Osteoblast (primary cell): Measurements from ENCODE around the gene ANKS1B. TPM values are rescaled to one million over a fixed set of nuclear protein-coding genes. Genes with fewer than 3 reads are reported as not detected.

Experiments used
- DNase-seq: peaks from one replicate; pipeline ENCODE4 v3.0.0; 2011; ENCODE audit warnings: low spot score, mixed read lengths; ENCODE audit not compliant: insufficient read length; ENCODE audit errors: missing footprints
- H2AFZ ChIP-seq: 2 replicates; pipeline ENCODE4 v1.6.0; 2011; ENCODE audit warnings: mild to moderate bottlenecking, low read length
- H3K27ac ChIP-seq: 2 replicates; pipeline ENCODE4 v1.5.1; 2011; ENCODE audit warnings: mild to moderate bottlenecking, low read depth, low read length, moderate library complexity
- H3K27me3 ChIP-seq: 2 replicates; pipeline ENCODE4 v1.6.0; 2012; ENCODE audit warnings: mild to moderate bottlenecking, control low read depth, inconsistent platforms, low read length, moderate library complexity; ENCODE audit not compliant: insufficient read depth
- H3K36me3 ChIP-seq: 2 replicates; pipeline ENCODE4 v1.5.1; 2011; ENCODE audit warnings: mild to moderate bottlenecking, low read length, control low read depth, moderate library complexity; ENCODE audit not compliant: insufficient read depth
- H3K4me1 ChIP-seq: 2 replicates; pipeline ENCODE4 v1.5.1; 2011; ENCODE audit warnings: mild to moderate bottlenecking, low read length, control low read depth, moderate library complexity; ENCODE audit not compliant: insufficient read depth
- H3K4me2 ChIP-seq: 2 replicates; pipeline ENCODE4 v1.6.0; 2011; ENCODE audit warnings: mild to moderate bottlenecking, low read length; ENCODE audit not compliant: insufficient read depth
- H3K4me3 ChIP-seq: fragments of 200-600 bp; sonication (generic); 3 replicates; pipeline ENCODE4 v1.5.1; 2012; ENCODE audit warnings: mild to moderate bottlenecking, low read length, inconsistent platforms; ENCODE audit not compliant: insufficient read depth
- H3K79me2 ChIP-seq: 2 replicates; pipeline ENCODE4 v1.6.0; 2012; ENCODE audit warnings: mild to moderate bottlenecking, low read length, control low read depth, inconsistent platforms; ENCODE audit not compliant: insufficient read depth
- H3K9me3 ChIP-seq: 2 replicates; pipeline ENCODE4 v1.5.1; 2011; ENCODE audit warnings: low read depth, low read length, control low read depth
- H4K20me1 ChIP-seq: 2 replicates; pipeline ENCODE4 v1.6.0; 2012; ENCODE audit warnings: mild to moderate bottlenecking, low read length, control low read depth; ENCODE audit not compliant: insufficient read depth
- total RNA-seq: library from RNA; depleted of rRNA; stranded (reverse); fragments of >200 nt; gene quantifications from 2 replicates; pipeline ENCODE4 v1.2.3, GENCODE V29; 2012
- TF ChIP-seq, protein P1 (sequence below): IDR thresholded peaks from 2 replicates; pipeline ENCODE4 v1.5.1; 2011; ENCODE audit warnings: mild to moderate bottlenecking, low read depth, low read length, moderate library complexity; ENCODE audit errors: extremely low read depth

The ANKS1B gene
- total RNA-seq, 1 donor, result 2.2 TPM

- Histone ChIP-seq H3K9me3 (no peaks in the 10 kb centered on the region), H3K36me3 (no peaks in the 10 kb centered on the region), H2AFZ (no peak overlapping the region), H4K20me1 (no peaks in the 10 kb centered on the region), H3K79me2 (no peaks in the 10 kb centered on the region), H3K4me3 (no peak overlapping the region), H3K27ac (no peak overlapping the region), H3K4me1 (no peaks in the 10 kb centered on the region), H3K27me3 (no peaks in the 10 kb centered on the region), H3K4me2 (no peak overlapping the region)
- no peak for DNase-seq
- TF ChIP-seq, protein P1, sequence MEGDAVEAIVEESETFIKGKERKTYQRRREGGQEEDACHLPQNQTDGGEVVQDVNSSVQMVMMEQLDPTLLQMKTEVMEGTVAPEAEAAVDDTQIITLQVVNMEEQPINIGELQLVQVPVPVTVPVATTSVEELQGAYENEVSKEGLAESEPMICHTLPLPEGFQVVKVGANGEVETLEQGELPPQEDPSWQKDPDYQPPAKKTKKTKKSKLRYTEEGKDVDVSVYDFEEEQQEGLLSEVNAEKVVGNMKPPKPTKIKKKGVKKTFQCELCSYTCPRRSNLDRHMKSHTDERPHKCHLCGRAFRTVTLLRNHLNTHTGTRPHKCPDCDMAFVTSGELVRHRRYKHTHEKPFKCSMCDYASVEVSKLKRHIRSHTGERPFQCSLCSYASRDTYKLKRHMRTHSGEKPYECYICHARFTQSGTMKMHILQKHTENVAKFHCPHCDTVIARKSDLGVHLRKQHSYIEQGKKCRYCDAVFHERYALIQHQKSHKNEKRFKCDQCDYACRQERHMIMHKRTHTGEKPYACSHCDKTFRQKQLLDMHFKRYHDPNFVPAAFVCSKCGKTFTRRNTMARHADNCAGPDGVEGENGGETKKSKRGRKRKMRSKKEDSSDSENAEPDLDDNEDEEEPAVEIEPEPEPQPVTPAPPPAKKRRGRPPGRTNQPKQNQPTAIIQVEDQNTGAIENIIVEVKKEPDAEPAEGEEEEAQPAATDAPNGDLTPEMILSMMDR, result no peak
Measured at GRCh38 chr12:99192489-99192888, 792.2 kb downstream of the ANKS1B start.

DNA sequence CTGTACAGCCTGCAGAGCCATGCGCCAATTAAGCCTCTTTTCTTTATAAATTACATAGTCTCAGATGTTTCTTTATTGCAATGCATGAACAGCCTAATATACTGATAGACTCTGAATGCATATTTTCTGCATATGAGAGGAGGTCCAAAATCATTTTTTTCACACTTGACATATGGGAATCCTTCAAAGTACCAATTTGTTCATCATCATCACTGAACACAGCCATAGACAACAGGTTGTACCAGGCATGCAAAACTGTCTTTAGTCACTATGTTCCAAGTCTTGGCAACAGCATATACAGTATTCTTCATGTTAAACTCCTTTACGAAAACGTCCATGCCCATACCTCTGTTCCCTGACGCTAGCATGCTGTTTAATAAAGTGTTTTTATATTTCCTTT lies 807.9 kb downstream of the ANKS1B start:
- Histone ChIP-seq H3K79me2 (no peaks in the 10 kb centered on the region), H3K9me3 (peaks cover 3% of the 10 kb centered on the region), H3K27ac (no peak overlapping the region), H3K4me2 (no peak overlapping the region), H2AFZ (no peak overlapping the region), H4K20me1 (no peaks in the 10 kb centered on the region), H3K36me3 (no peaks in the 10 kb centered on the region), H3K4me1 (no peaks in the 10 kb centered on the region), H3K4me3 (no peak overlapping the region), H3K27me3 (no peaks in the 10 kb centered on the region)
- DNase-seq, result no peak
- TF ChIP-seq, protein P1, result no peak

GRCh38 chr12:99170461-99170860 lies 814.3 kb downstream of the ANKS1B start:
- Histone ChIP-seq H3K9me3 (peaks cover 3% of the 10 kb centered on the region), H3K27me3 (no peaks in the 10 kb centered on the region), H3K36me3 (no peaks in the 10 kb centered on the region), H3K4me2 (no peak overlapping the region), H2AFZ (no peak overlapping the region), H3K4me3 (no peak overlapping the region), H4K20me1 (no peaks in the 10 kb centered on the region), H3K79me2 (no peaks in the 10 kb centered on the region), H3K27ac (no peak overlapping the region), H3K4me1 (no peaks in the 10 kb centered on the region)
- TF ChIP-seq, protein P1, result no peak
- no peak for DNase-seq

DNA sequence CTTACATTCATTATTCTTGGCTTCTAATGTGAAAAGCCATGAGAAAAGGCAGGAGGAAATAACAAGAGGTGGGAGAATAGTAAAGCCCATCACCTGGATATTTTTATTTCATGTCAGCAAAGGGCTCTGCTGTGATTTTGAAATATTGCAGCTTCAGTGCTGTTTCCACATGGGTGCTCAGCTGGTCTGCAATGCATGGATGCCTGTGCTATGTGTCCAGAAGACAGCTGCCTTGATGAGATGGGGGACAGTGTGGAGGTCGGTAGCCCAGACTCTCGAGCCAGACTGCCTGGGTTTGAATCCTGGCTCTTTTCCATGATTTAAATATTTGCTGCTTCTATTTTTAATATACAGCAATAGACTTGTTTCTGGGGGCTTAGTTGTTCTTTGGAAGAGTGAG lies 814.7 kb downstream of the ANKS1B start:
- Histone ChIP-seq H2AFZ (no peak overlapping the region), H4K20me1 (no peaks in the 10 kb centered on the region), H3K27me3 (no peaks in the 10 kb centered on the region), H3K4me1 (no peaks in the 10 kb centered on the region), H3K4me3 (no peak overlapping the region), H3K36me3 (no peaks in the 10 kb centered on the region), H3K79me2 (no peaks in the 10 kb centered on the region), H3K4me2 (no peak overlapping the region), H3K9me3 (peaks cover 3% of the 10 kb centered on the region), H3K27ac (no peak overlapping the region)
- DNase-seq, result no peak
- TF ChIP-seq, protein P1, result no peak
